GM18498 (cell line): ENCODE data around the gene MCFD2.
"Not testable (repeated sequence)": the region's sequence is repeated elsewhere in the genome, so short reads cannot be mapped to it uniquely, and the experiment has no call there.

Experiments used
- ATAC-seq: cut with Tn5 transposase; IDR thresholded peaks from one replicate; pipeline ENCODE4 v1.9.1; 2021; ENCODE audit warnings: mild to moderate bottlenecking, moderate library complexity; ENCODE audit not compliant: unreplicated experiment

Gene MCFD2

GRCh38 chr2:46904908-46905678 is 10.5 kb downstream of the MCFD2 start:
- ATAC-seq, result not testable (repeated sequence)

GRCh38 chr2:46902980-46903379 is 12.6 kb downstream of the MCFD2 start:
- not testable (repeated sequence) for ATAC-seq

GRCh38 chr2:46902465-46902864 is 13.1 kb downstream of the MCFD2 start:
- ATAC-seq, result no peak

GRCh38 chr2:46901611-46902010 is 14.0 kb downstream of the MCFD2 start:
- ATAC-seq, result no peak

- ATAC-seq, result no peak
Measured at GRCh38 chr2:46900381-46900780, 15.2 kb downstream of the MCFD2 start.

GRCh38 chr2:46899053-46899452 is 16.6 kb downstream of the MCFD2 start:
- ATAC-seq, result no peak

- ATAC-seq, result no peak
Measured at GRCh38 chr2:46898024-46898423, 17.6 kb downstream of the MCFD2 start.

- no peak for ATAC-seq
Measured at GRCh38 chr2:46893269-46893939, 22.2 kb downstream of the MCFD2 start.

- no peak for ATAC-seq
Measured at GRCh38 chr2:46891956-46892553, 23.6 kb downstream of the MCFD2 start.

GRCh38 chr2:46888421-46888952 is 27.1 kb downstream of the MCFD2 start:
- no peak for ATAC-seq

- no peak for ATAC-seq
Measured at GRCh38 chr2:46887028-46887885, 28.3 kb downstream of the MCFD2 start.

- no peak for ATAC-seq
Measured at GRCh38 chr2:46886268-46887027, 29.2 kb downstream of the MCFD2 start.

GRCh38 chr2:46885376-46885775 is 30.2 kb downstream of the MCFD2 start:
- no peak for ATAC-seq

- no peak for ATAC-seq
Measured at GRCh38 chr2:46879511-46879910, 36.1 kb downstream of the MCFD2 start.

- ATAC-seq, result no peak
Measured at GRCh38 chr2:46878886-46879285, 36.7 kb downstream of the MCFD2 start.

- ATAC-seq, result no peak
Measured at GRCh38 chr2:46878240-46878877, 37.2 kb downstream of the MCFD2 start.

- ATAC-seq, result no peak
Measured at GRCh38 chr2:46877619-46878113, 37.9 kb downstream of the MCFD2 start.

GRCh38 chr2:46876741-46877384 is 38.7 kb downstream of the MCFD2 start:
- no peak for ATAC-seq
